Transverse colon (tissue), 4 donors: ENCODE measurements around the gene OGFOD1. TPM values are rescaled to one million over a fixed set of nuclear protein-coding genes. Genes with fewer than 3 reads are reported as not detected.

ENCODE experiments used
- DNase-seq: peaks from one replicate; pipeline ENCODE4 v3.0.0-alpha.2; 2019
- H3K27ac ChIP-seq, 4 donors: fragments of 200-600 bp; sonication (generic); 2 replicates each; pipeline ENCODE4 v1.5.1; 2016 to 2018; ENCODE audit warnings: inconsistent platforms in 4 of 4
- H3K27me3 ChIP-seq: fragments of 200-600 bp; sonication (generic); 2 replicates; pipeline ENCODE4 v1.5.1; 2017; ENCODE audit warnings: inconsistent platforms
- H3K36me3 ChIP-seq, 4 donors: fragments of 200-600 bp; sonication (generic); 2 replicates each; pipeline ENCODE4 v1.5.1; 2017 to 2019; ENCODE audit warnings: inconsistent platforms in 4 of 4
- H3K4me1 ChIP-seq, 4 donors: fragments of 200-600 bp; sonication (generic); 2 replicates each; pipeline ENCODE4 v1.5.1; 2017 to 2020; ENCODE audit warnings: inconsistent platforms in 4 of 4
- H3K4me3 ChIP-seq, 4 donors: fragments of 200-600 bp; sonication (generic); 1 replicate in 1 of 4; 2 replicates in 3 of 4; pipeline versions ENCODE4 v1.5.1 to v1.6.1; 2017 to 2019; ENCODE audit warnings: inconsistent platforms in 4 of 4
- H3K9me3 ChIP-seq, 2 donors: fragments of 200-600 bp; sonication (generic); 2 replicates each; pipeline ENCODE4 v1.5.1; 2017 to 2019; ENCODE audit warnings: inconsistent platforms in 2 of 2
- CTCF ChIP-seq, 5 experiments: fragments of 200-600 bp in 3 of 5; fragments of 450-650 bp in 2 of 5; sonication (generic) in 3 of 5; IDR thresholded peaks; 1 replicate in 2 of 5; 2 replicates in 3 of 5; pipeline ENCODE4 v1.5.1; 2016 to 2017; ENCODE audit warnings: antibody characterized with exemption in 5 of 5, inconsistent platforms in 3 of 5, mild to moderate bottlenecking in 2 of 5, moderate library complexity in 1 of 5
- EP300 ChIP-seq: sonication (generic); formaldehyde crosslinking; IDR thresholded peaks from one replicate; pipeline ENCODE4 v1.6.1; 2017; ENCODE audit warnings: antibody characterized with exemption, low read depth
- POLR2A ChIP-seq: fragments of 450-650 bp; IDR thresholded peaks from one replicate; pipeline ENCODE4 v1.6.1; 2016; ENCODE audit warnings: antibody characterized with exemption, mild to moderate bottlenecking, moderate library complexity
- POLR2AphosphoS5 ChIP-seq, 3 donors: sonication (generic); formaldehyde crosslinking; IDR thresholded peaks; one replicate each; pipeline ENCODE4 v1.6.1; 2016; ENCODE audit warnings: antibody characterized with exemption in 3 of 3
- whole genome bisulfite sequencing, 2 donors: methylation state at CpG; one replicate each; pipeline ENCODE4 v1.1.5; 2018; ENCODE audit warnings: low coverage in 1 of 2; 5-methylcytosine and 5-hydroxymethylcytosine counted together
- in situ Hi-C, 4 donors: fragments of 200-750 bp; cut with MboI; loops; one replicate each; pipeline versions ENCODE4 v1.15.0 to v1.15.1; 2017; ENCODE audit warnings: low sequenced_read_pairs in 3 of 4, low pct_ligation_motif_present in 1 of 4, low pct_unique_long_range_greater_than_20kb in 1 of 4
- intact Hi-C: fragments of 100-400 bp; cut with DNase I; formaldehyde crosslinking; loops from one replicate; pipeline ENCODE4 v1.15.1; 2023; ENCODE audit warnings: low total_unique reads
- total RNA-seq, 4 donors: library from RNA; depleted of rRNA; stranded (reverse); fragments of >200 nt; gene quantifications; one replicate each; pipeline ENCODE4 v1.1.0, GENCODE V29; 2016

OGFOD1 gene
- 10 to 100 TPM in 2 of 4 donors, 1 to 10 TPM in 2; 2.8 to 22.5 (median 9.5) TPM for total RNA-seq

DNA sequence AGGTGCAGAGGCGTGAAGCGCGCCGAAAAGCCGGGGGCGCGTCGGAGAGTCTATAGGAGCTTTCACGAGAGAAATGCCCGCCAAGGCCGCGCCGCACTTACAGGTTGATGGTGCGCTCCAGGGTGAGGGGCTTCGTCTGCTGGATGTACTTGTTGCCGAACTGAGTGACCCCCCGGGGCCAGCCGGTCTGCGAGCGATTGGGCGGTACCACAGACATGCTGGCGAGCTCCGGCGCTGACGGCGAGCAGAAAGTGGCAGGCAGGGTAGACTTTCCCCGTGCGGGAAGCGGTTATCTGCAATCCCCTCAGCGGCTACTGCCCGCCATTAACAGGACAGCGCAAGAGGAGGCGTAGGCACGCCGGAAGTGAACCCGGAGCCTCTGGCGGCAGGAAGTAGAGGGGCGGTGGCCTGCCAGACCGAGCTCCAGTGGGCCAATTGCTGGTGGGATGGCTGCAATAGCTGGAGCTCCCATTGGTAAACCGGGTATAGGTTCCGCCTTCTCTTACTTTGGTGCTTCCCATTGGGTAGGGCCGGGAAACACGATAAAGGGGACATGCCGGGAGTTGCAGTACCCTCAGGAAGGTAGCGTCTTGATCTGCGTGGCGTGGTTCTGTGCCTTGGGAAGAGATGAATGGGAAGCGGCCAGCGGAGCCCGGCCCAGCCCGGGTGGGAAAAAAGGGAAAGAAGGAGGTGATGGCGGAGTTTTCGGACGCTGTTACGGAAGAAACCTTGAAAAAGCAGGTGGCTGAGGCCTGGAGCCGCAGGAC is at the start of gene OGFOD1, which contains the start of gene NUDT21:
TSS of gene OGFOD1 (plus strand) at position 569 of the 767 bp plus-strand sequence. CDS start at position 628, 59 bp downstream.
TSS of gene NUDT21 (minus strand) at position 347 of the 767 bp plus-strand sequence. CDS start at position 217, 130 bp downstream.
- peak; percentile 77 to 84 (median 79) for TF ChIP-seq POLR2AphosphoS5 (IDR thresholded peaks at IDR 0.05)
- TF ChIP-seq EP300: no peak
- TF ChIP-seq POLR2A: peak; percentile 75
- TF ChIP-seq CTCF (IDR thresholded peaks at IDR 0.05): no peak
- Histone ChIP-seq H3K4me1 (peaks cover 20 to 43% (median 26%) of the 10 kb centered on the region in 4 donors), H3K27ac (peak within 1 kb of the TSS; percentile 86 to 93 (median 91)), H3K27me3 (no peaks in the 10 kb centered on the region), H3K9me3 (no peaks in the 10 kb centered on the region), H3K36me3 (peaks cover 0 to 27% (median 7%) of the 10 kb centered on the region in 4 donors), H3K4me3 (peak within 1 kb of the TSS; percentile 58 to 85 (median 84))
- peak; percentile 95 for DNase-seq
- in situ Hi-C loops: no loop called here
- intact Hi-C loops: no loop called here
- WGBS, 2 donors: 0 to 1% methylated on average over 15 to 56 of the region's 56 CpGs

- Histone ChIP-seq H3K27me3 (no peaks in the 10 kb centered on the region), H3K9me3 (no peaks in the 10 kb centered on the region), H3K4me1 (peaks cover 3 to 20% (median 9%) of the 10 kb centered on the region in 4 donors), H3K36me3 (peaks cover 0 to 53% (median 24%) of the 10 kb centered on the region in 4 donors), H3K27ac (no peak overlapping the region), H3K4me3 (no peak overlapping the region)
- TF ChIP-seq POLR2AphosphoS5 (IDR thresholded peaks at IDR 0.05): no peak
- TF ChIP-seq POLR2A: no peak
- TF ChIP-seq CTCF (IDR thresholded peaks at IDR 0.05): no peak
- TF ChIP-seq EP300: no peak
- intact Hi-C loops (no loop called here), in situ Hi-C loops (no loop called here)
- WGBS, 2 donors: 66 to 83% methylated on average over 4 of the region's 4 CpGs
- no peak for DNase-seq
These were observed 45.2 kb upstream of the OGFOD1 start for GRCh38 chr16:56405977-56406672.

DNA sequence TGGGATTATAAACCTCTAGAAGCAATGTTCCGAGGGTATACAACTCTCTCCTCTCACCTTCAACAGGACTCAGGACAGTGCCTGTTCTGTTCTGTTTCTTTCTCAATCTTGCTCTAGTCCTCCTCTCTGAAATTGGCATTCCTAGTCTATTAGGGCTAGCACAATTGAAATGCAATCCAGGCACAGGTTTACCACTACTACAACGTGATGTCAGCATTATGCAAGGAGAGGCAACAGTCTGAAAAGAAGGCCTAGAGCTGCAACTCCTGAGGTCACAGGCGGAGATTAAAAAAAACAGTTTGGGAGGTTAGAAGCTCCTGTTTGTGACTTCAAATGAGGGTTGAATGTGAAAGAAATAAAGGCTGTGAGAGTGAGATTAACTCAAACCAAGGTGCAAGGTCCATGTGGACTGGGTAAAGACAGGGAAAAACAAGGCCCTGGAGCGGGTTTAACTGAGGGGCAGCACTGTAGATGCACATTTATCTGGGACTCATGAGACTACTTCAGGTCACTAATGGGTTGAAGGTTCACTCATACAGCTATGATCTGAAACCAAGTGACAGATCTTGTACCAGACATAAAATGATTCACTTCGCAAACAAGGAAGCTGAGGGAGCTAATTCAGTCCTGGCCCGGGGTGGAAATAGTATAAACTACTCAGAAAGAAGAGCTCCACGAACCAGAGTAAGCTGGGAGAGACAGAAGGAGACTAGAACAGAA is 42.8 kb upstream of the OGFOD1 start:
- intact Hi-C loops: no loop called here

More for the DNA sequence above, 42.8 kb upstream of the OGFOD1 start:
- DNase-seq: peak; percentile 17
- TF ChIP-seq POLR2A (no peak), POLR2AphosphoS5 (IDR thresholded peaks at IDR 0.05) (no peak), CTCF (IDR thresholded peaks at IDR 0.05) (no peak), EP300 (no peak)
- H3K9me3 ChIP-seq: no peaks in the 10 kb centered on the region
- 50 to 51% methylated on average over 7 of the region's 7 CpGs for WGBS, 2 donors
- no peaks in the 10 kb centered on the region for H3K27me3 ChIP-seq
- peaks cover 3 to 20% (median 9%) of the 10 kb centered on the region in 4 donors for H3K4me1 ChIP-seq
- no peak overlapping the region for H3K4me3 ChIP-seq
- peak overlapping the region; percentile 33 to 81 (median 73) for H3K27ac ChIP-seq
- peaks cover 0 to 40% (median 15%) of the 10 kb centered on the region in 4 donors for H3K36me3 ChIP-seq
- in situ Hi-C loops: no loop called here
